Activated effector memory CD4-positive, alpha-beta T cell treated with anti-CD3 and anti-CD28 coated beads, Interleukin-2, amount 50 U/mL, for 16 hours (primary cell): ENCODE results near the gene INO80D.
"Not testable (repeated sequence)": the region's sequence is repeated elsewhere in the genome, so short reads cannot be mapped to it uniquely, and the experiment has no call there.

Experiments
- DNase-seq: peaks from one replicate; pipeline ENCODE4 v3.0.0-alpha.2; 2020

Gene INO80D, protein sequence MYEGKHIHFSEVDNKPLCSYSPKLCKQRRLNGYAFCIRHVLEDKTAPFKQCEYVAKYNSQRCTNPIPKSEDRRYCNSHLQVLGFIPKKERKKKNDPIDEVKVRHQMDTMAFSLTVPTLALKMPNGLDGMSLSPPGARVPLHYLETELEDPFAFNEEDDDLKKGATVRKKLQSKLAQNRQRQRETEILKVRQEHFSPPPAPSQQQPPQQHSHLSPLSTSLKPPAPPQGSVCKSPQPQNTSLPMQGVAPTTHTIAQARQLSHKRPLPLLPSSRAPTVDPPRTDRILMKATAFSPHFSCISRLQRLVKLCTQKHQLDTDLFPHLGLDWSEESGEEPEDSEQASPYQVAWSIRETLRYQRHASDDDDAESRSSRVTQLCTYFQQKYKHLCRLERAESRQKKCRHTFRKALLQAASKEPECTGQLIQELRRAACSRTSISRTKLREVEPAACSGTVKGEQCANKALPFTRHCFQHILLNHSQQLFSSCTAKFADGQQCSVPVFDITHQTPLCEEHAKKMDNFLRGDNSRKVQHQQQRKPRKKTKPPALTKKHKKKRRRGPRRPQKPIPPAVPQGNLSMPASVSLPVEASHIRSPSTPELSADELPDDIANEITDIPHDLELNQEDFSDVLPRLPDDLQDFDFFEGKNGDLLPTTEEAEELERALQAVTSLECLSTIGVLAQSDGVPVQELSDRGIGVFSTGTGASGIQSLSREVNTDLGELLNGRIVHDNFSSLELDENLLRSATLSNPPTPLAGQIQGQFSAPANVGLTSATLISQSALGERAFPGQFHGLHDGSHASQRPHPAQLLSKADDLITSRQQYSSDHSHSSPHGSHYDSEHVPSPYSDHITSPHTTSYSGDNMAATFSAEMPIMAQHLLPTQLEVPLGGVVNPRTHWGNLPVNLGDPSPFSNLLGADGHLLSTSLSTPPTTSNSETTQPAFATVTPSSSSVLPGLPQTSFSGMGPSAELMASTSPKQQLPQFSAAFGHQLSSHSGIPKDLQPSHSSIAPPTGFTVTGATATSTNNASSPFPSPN

GRCh38 chr2:206085742-206086445 lies at the start of gene INO80D:
Gene INO80D, minus strand, starts transcription at chr2:206086174. Its CDS starts 23,158 bp downstream, at chr2:206063016.
- DNase-seq = peak; percentile 92

- no peak for DNase-seq
Observed at GRCh38 chr2:206127656-206128055, 41.7 kb upstream of the INO80D start.

DNA sequence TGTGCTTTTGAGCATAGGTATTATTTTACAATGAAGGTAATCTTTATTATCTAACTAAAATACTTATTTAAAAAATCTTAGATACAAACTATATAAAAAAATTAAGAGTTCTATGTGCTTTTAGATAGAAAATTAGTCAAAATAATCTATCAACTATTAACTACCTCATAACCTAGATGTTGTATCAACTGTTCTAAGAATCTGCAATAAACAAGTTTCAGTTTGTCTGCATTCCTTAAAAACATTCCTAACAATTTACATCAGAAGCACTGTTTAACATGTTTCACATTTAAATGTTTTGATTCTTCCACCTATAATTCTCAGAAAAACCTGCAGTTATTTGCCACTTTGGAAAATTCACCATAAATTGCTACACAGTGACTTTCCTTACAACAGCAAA lies 39.9 kb upstream of the INO80D start:
- DNase-seq = no peak

DNA sequence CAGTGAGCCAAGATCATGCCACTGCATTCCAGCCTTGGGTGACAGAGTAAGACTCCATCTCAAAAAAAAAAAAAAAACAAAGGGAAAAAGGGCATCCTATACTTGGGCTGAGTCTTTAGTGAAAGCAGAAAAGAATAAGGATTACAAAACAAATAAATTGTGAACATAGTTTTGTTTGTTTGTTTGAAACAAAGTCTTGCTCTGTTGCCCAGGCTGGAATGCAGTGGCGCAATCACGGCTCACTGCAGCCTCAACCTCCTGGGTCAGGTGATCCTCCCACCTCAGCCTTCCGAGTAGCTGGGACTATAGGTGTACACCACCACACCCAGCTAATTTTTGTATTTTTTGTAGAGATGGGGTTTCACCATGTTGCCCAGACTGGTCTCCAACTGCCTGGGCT lies 36.6 kb upstream of the INO80D start:
- not testable (repeated sequence) for DNase-seq

GRCh38 chr2:206116278-206116677 lies 30.3 kb upstream of the INO80D start:
- no peak for DNase-seq

GRCh38 chr2:206115026-206115578 lies 29.1 kb upstream of the INO80D start:
- no peak for DNase-seq

DNA sequence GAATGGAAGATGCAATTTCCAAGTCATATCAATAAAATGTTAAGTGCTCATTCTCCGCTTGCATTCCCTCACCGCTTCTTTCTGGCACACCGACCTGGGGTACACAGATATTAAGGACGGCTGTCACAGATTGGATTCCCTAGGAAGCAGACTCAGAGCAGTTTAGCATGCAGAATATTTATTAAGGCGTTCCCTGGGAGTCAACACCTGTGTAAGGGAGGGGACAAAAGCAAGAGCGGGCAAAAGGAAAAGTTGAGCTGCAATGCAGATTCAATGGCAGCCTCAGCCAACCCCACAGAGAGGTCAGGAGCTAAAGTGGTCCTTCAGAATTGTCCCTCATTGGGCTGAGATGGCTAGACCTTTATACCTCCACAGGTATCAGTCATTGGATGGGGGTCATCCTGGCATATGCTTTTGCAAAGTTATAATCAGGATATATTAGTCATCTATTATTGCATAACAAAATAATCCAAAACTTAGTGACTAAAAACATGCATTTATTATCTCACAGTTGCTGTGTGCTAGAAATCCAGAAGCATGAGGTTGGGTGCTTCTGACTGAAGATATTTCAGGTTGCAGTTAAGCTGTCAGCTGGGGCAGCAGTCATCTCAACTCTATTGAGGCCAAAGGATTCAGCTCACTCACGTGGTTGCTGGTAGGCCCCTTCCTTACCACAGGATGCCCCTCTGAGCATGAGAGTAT lies 27.0 kb upstream of the INO80D start:
- DNase-seq = no peak

DNA sequence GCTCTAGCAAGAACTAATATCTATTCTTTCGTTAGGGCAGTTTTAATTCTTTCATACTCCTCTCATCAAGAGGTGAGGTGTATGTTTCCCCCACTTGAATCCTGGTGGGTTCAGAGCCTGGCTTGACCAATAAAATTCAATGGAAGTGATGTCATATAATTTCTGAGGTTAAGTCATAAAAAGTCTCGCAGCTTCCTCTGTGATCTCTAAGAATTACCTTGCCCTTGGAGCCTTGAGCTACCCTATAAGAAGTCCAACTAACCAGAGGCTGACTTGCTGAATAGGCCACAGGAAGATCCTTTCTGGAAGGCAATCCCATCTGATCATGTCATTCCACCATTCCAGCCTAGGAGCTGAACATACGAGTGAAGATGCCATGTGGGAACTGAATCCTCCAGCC lies 26.1 kb upstream of the INO80D start:
- no peak for DNase-seq

DNA sequence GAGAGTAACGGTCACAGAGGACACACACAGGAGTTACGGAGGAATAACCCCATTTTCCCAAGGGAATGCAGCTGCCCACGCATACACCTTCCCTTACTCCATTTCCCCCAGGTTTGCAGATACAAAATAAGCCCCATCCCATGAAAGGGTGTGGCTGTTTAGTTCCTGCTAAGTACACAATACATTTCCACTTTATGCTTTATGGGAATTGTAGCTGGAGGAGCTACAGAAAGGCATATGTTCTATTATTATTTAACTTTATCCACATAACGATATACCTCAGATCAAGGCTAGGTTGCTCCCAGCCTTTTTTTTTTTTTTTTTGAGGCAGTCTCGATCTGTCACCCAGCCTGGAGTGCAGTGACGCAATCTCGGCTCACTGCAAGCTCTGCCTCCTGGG lies 22.7 kb upstream of the INO80D start:
- DNase-seq = no peak

GRCh38 chr2:206105541-206105940 lies 19.6 kb upstream of the INO80D start:
- no peak for DNase-seq

DNA sequence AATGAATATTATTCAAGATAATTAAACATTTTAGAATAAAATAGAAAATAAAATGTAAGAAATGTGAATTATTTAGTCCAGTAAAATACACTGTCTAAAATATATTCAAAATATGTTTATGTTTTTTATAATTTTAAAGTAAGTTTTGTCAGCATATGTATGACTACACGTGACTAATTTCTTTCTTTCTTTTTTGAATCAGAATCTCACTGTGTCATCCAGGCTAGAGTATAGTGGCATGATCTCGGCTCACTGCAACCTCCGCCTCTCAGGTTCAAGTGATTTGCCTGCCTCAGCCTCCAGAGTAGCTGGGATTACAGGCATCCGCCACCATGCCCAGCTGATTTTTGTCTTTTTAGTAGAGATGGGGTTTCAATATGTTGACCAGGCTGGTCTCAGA lies 19.1 kb upstream of the INO80D start:
- no peak for DNase-seq

- not testable (repeated sequence) for DNase-seq
Observed at GRCh38 chr2:206098872-206099271, 12.9 kb upstream of the INO80D start.

GRCh38 chr2:206098471-206098870 lies 12.5 kb upstream of the INO80D start:
- no peak for DNase-seq

DNA sequence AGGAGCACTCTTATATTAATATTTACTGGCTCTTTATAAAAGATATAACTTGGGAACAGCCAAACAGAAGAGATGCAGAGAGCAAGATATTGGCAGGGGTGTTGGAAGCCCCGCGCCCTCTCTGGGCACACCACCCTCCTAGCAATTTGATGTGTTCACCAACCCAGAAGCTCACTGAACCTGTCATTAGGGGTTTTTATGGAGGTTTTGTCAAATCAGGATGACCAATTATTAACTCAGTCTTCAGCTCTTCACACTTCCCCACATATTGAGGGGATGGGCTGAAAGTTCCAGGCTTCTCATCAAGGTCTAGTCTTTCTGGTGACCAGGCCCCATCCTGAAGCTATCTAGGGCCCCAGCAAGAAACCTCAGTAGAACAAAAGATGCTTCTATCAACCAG lies 10.9 kb upstream of the INO80D start:
- no peak for DNase-seq

DNA sequence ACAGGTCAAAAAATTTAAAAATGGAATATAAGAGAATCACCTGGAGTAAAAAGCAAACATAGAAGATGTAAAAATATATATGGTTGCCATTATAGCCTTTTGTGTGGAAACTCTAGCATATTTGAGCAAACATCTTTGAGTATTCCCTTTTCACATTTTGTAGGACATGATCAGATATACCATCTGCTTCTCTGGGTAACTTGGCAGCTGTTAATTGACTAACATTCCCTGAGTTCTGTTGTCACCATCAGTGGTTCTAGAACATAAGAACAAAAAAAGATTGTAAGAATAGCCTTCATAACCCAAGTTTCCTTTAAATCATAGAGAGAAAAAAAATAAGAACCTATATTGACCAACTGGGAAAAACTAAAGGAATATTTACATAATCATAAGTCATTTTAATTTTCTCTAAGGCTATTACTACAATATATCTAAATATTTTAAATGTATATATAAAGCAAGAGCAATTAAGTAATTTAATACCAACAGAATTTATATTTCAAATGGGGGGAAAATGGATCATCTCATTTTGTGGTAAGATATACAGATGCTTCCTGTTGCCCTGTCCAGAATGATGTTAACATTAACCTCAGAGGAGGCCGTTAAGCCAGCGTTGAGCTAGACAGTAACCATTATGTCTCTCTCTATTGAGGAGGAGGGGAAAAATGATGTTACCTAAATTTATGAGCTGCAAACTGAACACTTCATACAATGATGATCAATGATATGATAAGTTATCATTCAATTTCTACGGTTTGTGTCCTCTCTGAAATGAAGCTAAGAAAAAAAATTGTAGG lies 9.8 kb upstream of the INO80D start:
- no peak for DNase-seq

GRCh38 chr2:206092297-206092696 lies 6.3 kb upstream of the INO80D start:
- DNase-seq = no peak

DNA sequence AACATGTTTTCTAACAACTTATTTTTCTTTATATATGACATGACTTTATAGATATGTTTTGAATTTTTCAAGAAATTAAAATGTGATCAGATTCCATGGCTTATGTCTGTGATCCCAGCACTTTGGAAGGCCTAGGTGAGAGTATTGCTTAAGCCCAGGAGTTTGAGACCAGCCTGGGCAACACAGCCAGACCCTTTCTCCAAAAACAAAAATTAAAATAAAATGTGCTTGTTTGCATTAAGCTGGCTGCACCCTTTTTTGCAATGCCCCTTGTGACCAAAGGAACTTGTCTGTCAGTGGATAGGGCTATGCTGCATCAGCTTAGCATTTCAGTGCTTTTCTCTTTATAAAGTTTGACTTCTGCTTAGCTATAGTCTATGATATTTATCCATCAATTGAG lies 2.3 kb upstream of the INO80D start:
- no peak for DNase-seq

GRCh38 chr2:206086716-206087350 lies 859 bp upstream of the INO80D start:
- no peak for DNase-seq

GRCh38 chr2:206084870-206085741 lies 868 bp downstream of the INO80D start:
- peak; percentile 82 for DNase-seq

GRCh38 chr2:206084439-206084869 lies 1.5 kb downstream of the INO80D start:
- DNase-seq = peak; percentile 69
